GM19193 (cell line): ENCODE data around the gene PALMD.

Source experiments
- POLR2A ChIP-seq: IDR thresholded peaks from 4 replicates; pipeline ENCODE4 v1.6.1; 2011; ENCODE audit not compliant: insufficient read depth, insufficient read length; ENCODE audit errors: extremely low read depth

The PALMD gene

GRCh38 chr1:99645699-99646531 is at the start of gene PALMD:
PALMD (plus strand) TSS chr1:99646113; CDS start chr1:99646318, 205 bp downstream.
- no peak for TF ChIP-seq POLR2A

GRCh38 chr1:99598738-99599411 is 47.0 kb upstream of the PALMD start:
- TF ChIP-seq POLR2A, result no peak

GRCh38 chr1:99599678-99600175 is 46.2 kb upstream of the PALMD start:
- TF ChIP-seq POLR2A, result no peak

GRCh38 chr1:99600782-99601181 is 45.1 kb upstream of the PALMD start:
- TF ChIP-seq POLR2A, result no peak

- TF ChIP-seq POLR2A, result no peak
Measured at GRCh38 chr1:99601208-99601607, 44.7 kb upstream of the PALMD start.

GRCh38 chr1:99601709-99602403 is 44.1 kb upstream of the PALMD start:
- no peak for TF ChIP-seq POLR2A

GRCh38 chr1:99602404-99602969 is 43.4 kb upstream of the PALMD start:
- TF ChIP-seq POLR2A, result no peak

GRCh38 chr1:99603699-99604560 is 42.0 kb upstream of the PALMD start:
- no peak for TF ChIP-seq POLR2A

- TF ChIP-seq POLR2A, result no peak
Measured at GRCh38 chr1:99606306-99606705, 39.6 kb upstream of the PALMD start.

GRCh38 chr1:99607590-99607989 is 38.3 kb upstream of the PALMD start:
- no peak for TF ChIP-seq POLR2A

- no peak for TF ChIP-seq POLR2A
Measured at GRCh38 chr1:99608058-99608457, 37.9 kb upstream of the PALMD start.

GRCh38 chr1:99613716-99614115 is 32.2 kb upstream of the PALMD start:
- no peak for TF ChIP-seq POLR2A

GRCh38 chr1:99614728-99615127 is 31.2 kb upstream of the PALMD start:
- TF ChIP-seq POLR2A, result no peak

- no peak for TF ChIP-seq POLR2A
Measured at GRCh38 chr1:99619583-99619982, 26.3 kb upstream of the PALMD start.
